Measurements from ENCODE around the gene GPR32. TPM values are rescaled to one million over a fixed set of nuclear protein-coding genes. Genes with fewer than 3 reads are reported as not detected.
A peak's percentile ranks its signal among the peaks of the same experiment; 100 is the strongest.

The GPR32 gene
- total RNA-seq, 1 donor from 2014 or later, result not detected

DNA sequence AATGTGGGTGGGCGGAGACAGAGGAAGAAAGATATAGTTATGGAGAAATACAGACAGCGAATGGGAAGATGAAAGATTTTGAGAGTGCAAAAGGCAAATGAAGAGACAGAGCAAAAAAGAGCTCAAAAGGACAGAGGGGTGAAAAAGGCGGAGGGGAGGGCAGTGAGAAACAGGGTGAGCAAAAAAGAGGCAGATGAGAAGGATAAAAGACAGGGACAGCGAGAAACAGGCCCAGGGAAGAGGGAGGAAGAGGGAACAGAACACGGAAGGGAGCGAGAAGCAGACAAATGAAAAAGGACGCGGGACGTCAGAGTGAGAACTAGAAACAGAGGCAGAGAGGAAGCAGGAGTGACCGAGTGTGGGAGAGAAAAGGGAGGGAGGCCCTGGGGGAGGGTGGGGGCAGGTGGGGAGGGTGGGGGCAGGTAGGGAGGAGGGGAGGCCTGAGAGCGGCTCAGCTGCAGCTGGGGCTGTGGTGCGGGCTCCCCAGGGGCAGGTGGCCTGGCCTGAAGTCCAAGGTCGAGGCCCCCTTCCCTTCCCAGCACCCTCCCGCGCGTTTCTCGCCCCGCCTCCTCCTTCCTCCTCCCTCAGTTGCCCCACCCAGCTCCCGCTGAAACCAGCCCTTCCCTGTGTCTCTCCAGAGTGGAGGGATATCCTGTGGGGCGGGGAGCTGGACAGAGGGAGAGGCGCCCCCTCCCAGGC lies 50.4 kb downstream of the GPR32 start:
- Mint-ChIP-seq H3K36me3 (ENCODE audit: low read depth) (no peaks in the 10 kb centered on the region), H3K27ac (peak overlapping the region; percentile 52)

DNA sequence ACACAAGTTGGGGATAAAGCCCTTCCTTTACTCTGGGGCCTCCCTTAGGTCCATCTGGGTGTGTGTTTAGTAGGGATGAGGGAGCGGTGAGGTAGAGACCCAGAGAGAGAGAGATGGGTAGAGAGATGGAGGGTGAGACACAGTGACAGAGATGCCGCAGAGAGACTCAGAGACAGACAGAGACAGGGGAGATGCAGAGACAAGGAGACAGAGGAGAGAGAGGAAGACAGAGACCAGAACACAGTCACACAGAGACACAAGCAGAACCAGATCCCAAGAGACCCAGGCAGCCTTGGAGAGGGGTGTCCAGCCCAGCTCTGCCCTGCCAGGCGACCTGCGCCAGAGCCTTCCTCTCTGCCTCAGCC lies 51.0 kb downstream of the GPR32 start:
- Mint-ChIP-seq H3K9me3 (no peaks in the 10 kb centered on the region), H3K4me1 (ENCODE audit: low read depth) (peaks cover 41% of the 10 kb centered on the region), H3K27ac (no peak overlapping the region), H3K27me3 (ENCODE audit: insufficient read depth) (peaks cover 37% of the 10 kb centered on the region), H3K36me3 (ENCODE audit: low read depth) (no peaks in the 10 kb centered on the region), H3K4me3 (no peak overlapping the region)
- DNase-seq (ENCODE audit: low spot score), result no peak
- intact Hi-C loops (cut with micrococcal nuclease), result no loop called here

More for the DNA sequence above, 50.4 kb downstream of the GPR32 start:
- Mint-ChIP-seq H3K9me3 (no peaks in the 10 kb centered on the region), H3K4me1 (ENCODE audit: low read depth) (peaks cover 41% of the 10 kb centered on the region), H3K27me3 (ENCODE audit: insufficient read depth) (peaks cover 37% of the 10 kb centered on the region), H3K4me3 (peak overlapping the region; percentile 62)
- intact Hi-C loops (cut with micrococcal nuclease), result no loop called here
- DNase-seq (ENCODE audit: low spot score), result no peak

Other genes with a start within 250 kb of the GPR32 start
- gene LRRC4B, start 202.0 kb upstream of the GPR32 start, total RNA-seq, result 0.05 and 0.15 TPM in 2 replicates
- gene SYT3, start 130.6 kb upstream of the GPR32 start, total RNA-seq, result not detected in 2 replicates
- not detected in 2 replicates for gene C19orf81, start 121.0 kb upstream of the GPR32 start, total RNA-seq
- not detected in 2 replicates for gene SHANK1, start 50.7 kb upstream of the GPR32 start, total RNA-seq
- 0.75 and 0.83 TPM in 2 replicates for gene CLEC11A, start 47.1 kb upstream of the GPR32 start, total RNA-seq
- not detected in 2 replicates for gene ACP4, start 20.0 kb downstream of the GPR32 start, total RNA-seq
- gene KLK1, start 53.3 kb downstream of the GPR32 start, total RNA-seq, result 2.5 and 3.4 TPM in 2 replicates
- not detected in 2 replicates for gene KLK15, start 63.1 kb downstream of the GPR32 start, total RNA-seq
- gene KLK3, start 84.5 kb downstream of the GPR32 start, total RNA-seq, result not detected in 2 replicates
- not detected in 2 replicates for gene KLK2, start 103.0 kb downstream of the GPR32 start, total RNA-seq
- gene KLK4, start 140.9 kb downstream of the GPR32 start, total RNA-seq, result not detected in 2 replicates
- not detected in 2 replicates for gene KLK5, start 182.6 kb downstream of the GPR32 start, total RNA-seq
- gene KLK6, start 199.1 kb downstream of the GPR32 start, total RNA-seq, result not detected in 2 replicates
- not detected in 2 replicates for gene KLK7, start 213.5 kb downstream of the GPR32 start, total RNA-seq
- not detected in 2 replicates for gene KLK8, start 231.1 kb downstream of the GPR32 start, total RNA-seq
- gene KLK10, start 249.2 kb downstream of the GPR32 start, total RNA-seq, result not detected in 2 replicates

Data from activated T-helper 1 cell treated with anti-CD3 and anti-CD28 coated beads, Interleukin-12 subunit alpha, Interleukin-12 subunit beta, Interleukin-2, Interleukin-4 antibody, amounts not matched to agents 30 ng/mL and 10 ng/mL and 1 ng/mL, durations not matched to agents 14 hours and 24 hours and 36 hours (primary cell).